ENCODE data around the gene SMC2.

DNA sequence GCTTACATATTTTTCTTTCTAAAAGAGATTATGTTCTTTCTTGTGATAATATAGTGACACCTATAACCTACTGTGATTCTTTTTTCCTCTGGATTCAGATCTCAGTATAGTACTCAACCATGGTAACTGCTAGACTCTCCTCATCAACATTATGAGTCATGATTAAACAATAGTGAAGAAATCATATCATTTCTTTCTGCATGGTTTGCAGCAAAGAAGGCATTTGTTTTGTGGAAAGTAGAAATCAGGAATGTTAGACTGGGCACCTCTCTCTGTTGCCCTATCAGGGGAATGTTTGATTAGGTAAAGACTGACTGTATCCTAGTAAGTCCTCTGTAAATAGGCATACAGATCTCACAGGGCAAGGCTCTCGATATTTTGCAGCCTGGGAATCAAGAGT, 25.6 kb upstream of the SMC2 start:
- TF ChIP-seq, protein P1, sequence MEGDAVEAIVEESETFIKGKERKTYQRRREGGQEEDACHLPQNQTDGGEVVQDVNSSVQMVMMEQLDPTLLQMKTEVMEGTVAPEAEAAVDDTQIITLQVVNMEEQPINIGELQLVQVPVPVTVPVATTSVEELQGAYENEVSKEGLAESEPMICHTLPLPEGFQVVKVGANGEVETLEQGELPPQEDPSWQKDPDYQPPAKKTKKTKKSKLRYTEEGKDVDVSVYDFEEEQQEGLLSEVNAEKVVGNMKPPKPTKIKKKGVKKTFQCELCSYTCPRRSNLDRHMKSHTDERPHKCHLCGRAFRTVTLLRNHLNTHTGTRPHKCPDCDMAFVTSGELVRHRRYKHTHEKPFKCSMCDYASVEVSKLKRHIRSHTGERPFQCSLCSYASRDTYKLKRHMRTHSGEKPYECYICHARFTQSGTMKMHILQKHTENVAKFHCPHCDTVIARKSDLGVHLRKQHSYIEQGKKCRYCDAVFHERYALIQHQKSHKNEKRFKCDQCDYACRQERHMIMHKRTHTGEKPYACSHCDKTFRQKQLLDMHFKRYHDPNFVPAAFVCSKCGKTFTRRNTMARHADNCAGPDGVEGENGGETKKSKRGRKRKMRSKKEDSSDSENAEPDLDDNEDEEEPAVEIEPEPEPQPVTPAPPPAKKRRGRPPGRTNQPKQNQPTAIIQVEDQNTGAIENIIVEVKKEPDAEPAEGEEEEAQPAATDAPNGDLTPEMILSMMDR (conservative IDR thresholded peaks at IDR 0.05; ENCODE audit: low read length) = no peak
- no peak for TF ChIP-seq EZH2phosphoT487 (IDR thresholded peaks at IDR 0.05; ENCODE audit: borderline replicate concordance)
